ENCODE data around the gene SLC5A12. TPM values are rescaled to one million over a fixed set of nuclear protein-coding genes. Genes with fewer than 3 reads are reported as not detected.
"Not testable (repeated sequence)": the region's sequence is repeated elsewhere in the genome, so short reads cannot be mapped to it uniquely, and the experiment has no call there.

SLC5A12 gene
- polyA plus RNA-seq, 3 donors, result 56.8 to 65.3 (median 62.3) TPM

DNA sequence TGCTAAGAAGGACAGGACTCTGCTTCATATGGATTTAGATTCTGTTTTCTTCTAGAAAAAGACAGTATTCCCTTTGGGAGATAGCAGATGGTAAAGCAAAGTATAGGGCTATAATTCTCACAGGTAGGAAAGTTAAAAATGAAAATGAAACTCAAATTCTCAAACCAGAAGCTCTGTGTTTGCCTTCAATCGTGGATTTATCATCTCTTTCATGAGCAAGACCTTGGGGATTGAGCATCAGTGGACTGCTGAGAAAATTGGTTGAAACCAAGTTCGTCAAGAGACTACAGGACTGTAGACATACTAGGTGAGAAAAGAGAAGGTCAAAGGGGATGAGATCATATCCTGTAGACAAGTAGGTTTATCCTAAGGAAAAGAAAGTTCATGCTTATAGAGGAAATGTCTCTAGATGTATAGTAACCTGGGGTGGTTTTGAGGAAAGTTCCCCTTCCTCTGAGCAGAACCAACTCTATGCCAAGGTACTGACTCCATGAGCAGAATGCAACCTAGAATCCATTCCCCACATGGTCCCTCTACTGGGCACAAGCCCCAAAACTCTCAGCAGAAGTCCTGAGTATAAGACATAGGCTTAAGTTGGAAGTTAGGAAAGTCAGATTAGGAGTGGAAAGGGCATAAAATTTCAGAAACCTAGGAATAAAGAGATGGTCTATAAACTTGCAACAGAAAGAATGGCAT is 46.5 kb downstream of the SLC5A12 start:
- DNase-seq, result no peak

DNA sequence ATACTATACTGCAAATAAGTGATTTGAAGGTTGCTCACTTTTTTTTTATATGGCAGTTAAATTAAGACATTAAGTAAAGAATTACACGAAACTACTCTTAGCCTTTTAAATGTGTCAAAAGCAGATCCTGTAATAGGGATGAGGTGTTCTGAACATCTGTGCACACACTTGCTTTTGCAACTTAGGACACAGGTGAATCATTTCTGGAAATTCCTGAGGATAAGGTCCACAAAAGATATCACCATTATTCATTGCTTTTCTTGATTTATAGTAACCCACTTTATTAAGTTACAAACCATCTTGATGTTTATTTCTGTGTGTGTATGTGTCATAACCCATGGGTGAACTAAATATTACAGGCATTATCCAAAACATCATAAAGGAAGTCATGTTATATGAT is 55.9 kb downstream of the SLC5A12 start:
- no peak for DNase-seq

DNA sequence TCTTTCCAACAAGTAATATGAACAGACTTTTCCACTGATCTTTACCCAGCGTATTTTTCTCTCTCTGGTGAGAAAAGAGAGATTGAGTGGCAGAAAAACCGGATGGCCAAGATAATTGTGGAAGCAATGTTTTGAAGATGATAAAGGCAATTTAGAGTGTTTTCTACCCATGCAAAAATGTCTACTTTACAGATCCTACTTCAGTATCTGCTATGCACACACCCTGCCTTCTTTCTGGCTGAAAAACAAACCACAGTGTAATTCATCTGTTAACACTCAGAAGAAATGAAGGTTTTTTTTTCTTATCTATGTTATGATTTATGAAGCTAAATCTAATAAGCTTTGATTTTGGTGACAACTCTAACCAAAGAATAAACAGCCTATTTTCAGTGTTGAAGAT is 56.8 kb downstream of the SLC5A12 start:
- no peak for DNase-seq

DNA sequence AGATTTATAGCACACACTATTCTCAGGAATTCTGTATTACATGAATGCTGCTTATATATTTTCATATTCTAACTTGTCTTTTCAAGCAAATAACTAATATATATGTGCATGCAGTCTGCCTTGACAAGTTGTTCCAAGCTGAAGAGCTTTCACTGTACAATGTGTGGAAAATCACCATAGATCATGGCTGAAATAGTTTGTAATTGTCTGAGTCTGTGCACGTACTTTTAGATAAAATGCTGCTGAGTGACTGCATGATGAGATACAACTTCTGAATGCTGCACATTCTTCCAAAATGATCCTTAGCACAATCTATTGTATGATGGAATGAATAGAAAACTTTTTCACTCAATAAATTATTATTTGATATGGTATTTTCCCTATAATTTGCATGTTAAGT is 58.9 kb downstream of the SLC5A12 start:
- no peak for DNase-seq

DNA sequence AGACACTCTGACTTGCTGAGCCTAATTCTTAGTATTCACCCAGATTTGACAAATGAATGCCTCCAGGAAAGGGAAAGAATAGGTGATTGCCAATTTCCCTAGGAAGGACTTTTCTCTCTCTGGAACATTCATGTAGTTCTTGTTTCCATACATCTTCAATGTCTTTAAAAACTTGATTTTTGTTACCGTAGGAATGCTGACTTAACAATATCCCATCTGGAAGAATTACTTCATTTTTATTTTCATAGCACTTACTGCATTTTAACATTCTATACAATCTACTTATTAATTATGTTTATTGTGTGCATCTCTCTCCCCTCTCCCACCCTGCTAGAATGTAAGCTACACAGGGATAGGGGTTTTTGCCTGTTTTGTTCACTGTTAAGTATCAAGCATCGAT is 66.6 kb downstream of the SLC5A12 start:
- DNase-seq, result no peak

DNA sequence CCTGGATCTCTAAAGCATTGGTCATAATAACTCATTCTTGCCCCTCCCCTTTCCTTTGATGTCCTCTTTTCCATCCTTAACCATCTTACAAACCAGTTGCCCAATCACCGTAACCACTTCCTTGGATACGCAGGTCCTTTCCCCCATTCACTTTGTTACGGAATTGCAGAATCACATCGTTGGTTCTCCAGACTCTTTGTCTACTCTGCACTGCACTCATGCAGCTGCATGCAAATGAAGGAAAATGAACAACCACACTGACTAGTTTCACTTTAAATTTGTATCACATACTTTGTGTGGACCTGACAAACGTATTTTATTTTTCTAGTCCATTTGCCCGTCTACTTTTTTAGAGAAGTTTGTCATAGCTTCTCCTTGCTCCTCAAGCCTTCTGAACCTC is 69.9 kb downstream of the SLC5A12 start:
- no peak for DNase-seq

DNA sequence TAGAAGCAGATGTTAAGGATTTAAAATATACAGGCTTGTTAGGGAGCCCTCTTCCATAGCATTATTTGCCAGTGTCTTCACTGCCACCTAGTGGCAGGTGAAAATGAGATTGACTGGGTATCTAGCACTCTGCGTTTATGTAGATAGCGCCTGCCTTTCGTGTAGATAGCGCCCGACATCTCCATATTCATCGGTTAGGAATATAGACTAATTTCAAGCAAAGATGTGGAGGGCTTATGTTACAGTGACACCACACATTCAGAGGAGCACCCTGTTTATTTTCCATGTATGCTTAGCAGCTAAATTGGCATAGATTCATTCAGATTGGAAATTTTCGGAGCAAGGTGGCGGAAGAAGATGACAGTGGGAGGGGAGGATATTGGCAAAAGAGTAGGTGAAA is 72.0 kb downstream of the SLC5A12 start:
- DNase-seq, result peak; percentile 61

DNA sequence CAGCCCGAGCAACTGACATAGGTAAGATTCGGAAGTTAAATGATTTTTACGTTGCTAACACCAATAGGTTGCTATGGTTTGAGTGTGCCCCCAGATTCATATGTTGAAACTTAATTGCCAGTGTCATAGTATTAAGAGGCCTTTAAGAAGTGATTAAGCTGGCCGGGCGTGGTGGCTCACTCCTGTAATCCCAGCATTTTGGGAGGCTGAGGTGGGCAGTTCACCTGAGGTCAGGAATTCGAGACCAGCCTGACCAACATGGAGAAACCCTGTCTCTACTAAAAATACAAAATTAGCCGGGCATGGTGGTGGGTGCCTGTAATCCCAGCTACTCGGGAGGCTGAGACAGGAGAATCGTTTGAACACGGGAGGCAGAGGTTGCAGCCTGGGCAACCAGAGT is 78.5 kb downstream of the SLC5A12 start:
- DNase-seq, result not testable (repeated sequence)

DNA sequence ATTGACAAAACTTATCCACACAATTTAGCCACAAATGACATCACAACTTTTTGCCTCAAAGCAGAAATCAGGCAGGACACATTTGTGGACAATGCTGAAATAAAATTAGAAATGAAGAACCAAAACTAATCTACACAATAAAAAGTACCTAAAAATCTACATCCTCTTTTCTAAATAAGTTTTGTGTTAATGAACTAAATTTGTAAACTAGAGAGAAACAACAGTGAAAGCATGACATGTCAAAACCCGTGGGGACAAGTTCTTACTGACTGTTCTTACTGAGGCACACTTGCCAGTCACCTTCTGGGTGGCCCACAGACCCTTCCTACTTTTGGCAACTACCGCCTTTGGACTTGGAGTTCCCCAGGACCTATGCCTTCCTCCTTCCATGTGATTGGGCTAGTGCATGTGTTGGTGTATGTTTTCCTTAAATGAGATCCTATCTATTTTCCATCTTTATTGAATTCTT is 89.1 kb downstream of the SLC5A12 start:
- DNase-seq, result no peak

DNA sequence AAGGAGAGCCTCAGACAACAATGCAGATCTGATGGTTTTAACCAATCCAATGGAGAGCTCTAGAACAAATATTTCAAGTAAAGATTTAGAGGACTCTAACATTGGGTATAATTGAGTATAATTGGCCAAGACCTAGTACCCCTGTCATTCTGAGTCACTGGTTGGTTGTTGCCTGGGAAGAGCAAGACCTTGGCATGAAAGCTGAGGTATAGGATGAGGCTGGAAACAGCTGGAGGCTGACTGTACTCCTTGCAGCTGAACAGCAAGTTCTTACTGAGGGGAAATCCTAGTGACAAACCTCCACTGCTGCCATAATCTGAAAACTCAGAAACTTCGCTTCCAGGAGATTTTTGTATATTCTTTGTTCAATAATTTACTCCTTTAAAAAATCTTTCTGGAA is 95.5 kb downstream of the SLC5A12 start:
- no peak for DNase-seq

DNA sequence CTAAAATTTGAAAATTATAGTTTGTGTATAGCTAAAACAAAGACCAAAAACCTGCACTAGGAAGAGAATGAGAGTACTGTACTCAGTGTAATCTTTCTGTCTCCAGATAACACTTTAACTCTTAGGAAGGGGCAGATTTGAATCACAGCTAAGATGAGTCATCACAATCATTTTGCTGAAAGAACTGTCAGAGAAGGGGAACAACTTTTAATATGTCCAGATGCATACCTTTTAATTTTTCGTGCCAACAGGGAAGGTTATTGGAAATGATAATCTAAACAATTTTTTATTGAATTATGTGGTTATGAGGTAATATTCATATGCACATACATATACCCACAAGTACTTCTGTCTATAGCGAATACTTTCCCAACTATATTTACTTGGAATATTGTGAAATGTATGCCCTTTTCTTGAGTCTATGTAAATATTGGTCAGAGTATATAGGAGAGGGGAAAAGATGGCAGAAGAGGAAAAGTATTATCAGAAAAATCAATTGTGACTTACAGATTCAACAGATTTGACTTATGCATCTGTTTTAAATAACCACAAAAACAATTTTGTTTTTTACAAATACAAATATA is 98.7 kb downstream of the SLC5A12 start:
- no peak for DNase-seq

DNA sequence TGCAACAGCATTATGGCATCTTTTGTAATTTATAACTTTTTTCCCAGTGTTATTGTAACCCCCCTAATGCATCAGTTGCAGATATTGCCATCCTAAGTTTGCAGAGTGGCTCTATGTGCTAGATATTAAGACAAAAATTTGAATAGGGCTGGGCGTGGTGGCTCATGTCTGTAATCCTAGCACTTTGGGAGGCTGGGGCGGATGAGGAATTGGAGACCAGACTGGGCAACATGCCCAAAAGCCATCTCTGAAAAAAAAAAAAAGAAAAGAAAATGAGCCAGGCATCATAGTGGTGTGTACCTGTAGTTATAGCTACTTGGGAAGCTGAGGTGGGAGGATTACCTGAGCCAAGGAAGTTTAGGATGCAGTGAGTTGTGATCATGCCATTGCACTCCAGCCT is 99.7 kb downstream of the SLC5A12 start:
- no peak for DNase-seq

DNA sequence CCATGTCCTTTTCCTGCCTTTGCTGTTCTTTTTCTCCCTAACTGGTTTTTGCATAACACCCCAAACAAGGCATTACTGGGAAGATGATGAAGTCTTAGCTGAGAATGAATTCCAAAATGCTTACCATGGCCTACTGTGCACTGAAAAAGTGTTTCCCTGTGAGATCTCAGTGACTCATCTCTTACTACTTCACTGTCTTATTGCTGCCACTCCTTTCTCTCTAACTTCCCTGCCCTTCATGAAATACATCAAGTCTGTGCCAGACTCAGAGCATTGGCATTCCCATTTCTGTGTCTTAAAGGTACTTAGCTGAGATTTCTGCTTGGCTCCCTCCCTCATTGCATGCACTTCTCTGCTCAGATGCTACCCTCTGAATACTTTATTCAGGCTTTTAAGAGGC is 100.7 kb downstream of the SLC5A12 start:
- DNase-seq, result no peak

DNA sequence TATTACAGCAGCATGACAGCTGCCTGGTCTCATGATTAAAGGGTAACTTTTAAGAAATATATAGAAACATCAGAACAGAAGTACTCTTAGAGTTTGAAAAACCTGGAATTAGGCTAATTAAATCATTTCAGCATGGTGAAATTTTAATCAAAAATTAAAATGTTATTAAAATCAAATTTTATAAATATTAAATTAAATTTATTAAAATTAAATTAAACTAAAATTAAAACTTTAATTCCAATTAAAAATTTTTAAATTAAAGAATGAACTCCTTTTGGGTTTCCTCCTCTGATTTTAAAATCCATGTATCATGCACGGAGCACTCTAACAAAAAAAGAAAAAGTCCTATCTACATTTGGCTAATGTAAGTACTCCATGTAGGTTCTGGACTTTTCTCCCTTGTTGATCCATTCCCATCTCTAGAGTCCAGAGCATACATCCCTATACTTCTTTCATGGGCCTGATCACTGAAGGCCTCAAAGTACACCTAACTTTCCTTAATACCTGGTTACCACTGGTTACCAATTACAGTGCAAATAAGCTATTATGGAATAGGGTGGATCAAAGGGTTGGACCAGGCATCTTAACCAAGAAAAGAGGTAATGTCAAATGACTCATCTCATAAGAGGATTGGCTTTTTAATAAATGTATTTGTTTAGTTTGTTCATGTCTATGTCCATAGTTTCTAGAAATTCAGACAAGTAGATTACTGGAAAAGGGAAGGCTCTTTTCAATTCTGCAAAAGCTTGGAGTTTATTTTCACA is 101.4 kb downstream of the SLC5A12 start:
- DNase-seq, result no peak

DNA sequence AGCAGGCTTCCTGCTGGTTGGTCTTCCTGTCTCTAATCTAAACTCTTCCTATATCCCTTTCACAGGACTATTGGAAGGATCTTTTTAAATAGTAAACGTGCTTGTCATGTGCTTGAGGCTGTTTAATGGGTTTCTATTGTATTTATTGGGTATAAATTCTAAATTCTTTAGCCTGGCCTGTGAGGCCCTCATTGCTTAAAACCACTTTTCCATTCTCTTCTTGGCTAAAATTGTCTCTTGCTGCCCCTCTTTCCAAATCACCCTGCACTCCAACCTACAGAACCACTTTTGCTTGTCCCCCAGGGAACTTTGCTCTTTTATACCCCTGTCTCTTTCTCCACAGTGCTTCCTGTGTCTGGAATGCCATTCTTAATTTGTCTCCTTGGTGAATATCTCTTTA is 103.4 kb downstream of the SLC5A12 start:
- no peak for DNase-seq

Other genes with a start within 250 kb of the SLC5A12 start
- gene MUC15, start 149.8 kb downstream of the SLC5A12 start, polyA plus RNA-seq (ENCODE audit: insufficient read length in 3 of 3), result 1 to 10 TPM; 3.0 to 5.6 (median 3.1) TPM

Measured in renal pelvis (tissue), 4 donors.